HG02943 (cell line): Measurements from ENCODE around the gene KDELR3.

ENCODE experiments used
- ATAC-seq: cut with Tn5 transposase; IDR thresholded peaks from one replicate; pipeline ENCODE4 v1.9.1; 2021; ENCODE audit warnings: mild to moderate bottlenecking, low read depth, moderate library complexity; ENCODE audit not compliant: unreplicated experiment

The KDELR3 gene

DNA sequence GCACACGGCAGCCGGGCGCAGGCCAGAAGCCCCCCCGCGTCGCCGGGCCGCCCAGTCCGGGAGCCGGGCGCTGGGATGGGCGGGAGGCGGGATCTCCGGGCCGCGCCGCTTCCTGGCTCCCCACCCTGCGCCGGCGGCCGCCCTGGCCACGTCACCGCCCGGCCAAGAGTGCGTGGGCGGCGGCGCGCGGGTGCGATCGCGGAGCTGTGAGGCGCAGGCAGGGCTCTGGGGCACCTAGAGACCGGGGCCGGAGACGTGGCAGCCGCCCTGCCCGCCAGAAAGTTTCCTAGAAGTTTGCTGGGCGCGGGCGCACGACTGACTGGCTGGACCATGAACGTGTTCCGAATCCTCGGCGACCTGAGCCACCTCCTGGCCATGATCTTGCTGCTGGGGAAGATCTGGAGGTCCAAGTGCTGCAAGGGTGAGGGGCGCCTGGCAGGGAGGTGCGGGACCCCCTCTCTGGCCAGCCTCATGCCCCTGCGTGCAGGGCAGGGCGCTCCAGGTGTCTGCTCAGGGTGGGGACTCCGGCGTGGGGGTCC lies at the start of gene KDELR3:
KDELR3 (plus strand) TSS at position 193 of the 539 bp plus-strand sequence; CDS start at position 331, 138 bp downstream.
- no peak for ATAC-seq

GRCh38 chr22:38418589-38418988 lies 49.3 kb upstream of the KDELR3 start:
- no peak for ATAC-seq

DNA sequence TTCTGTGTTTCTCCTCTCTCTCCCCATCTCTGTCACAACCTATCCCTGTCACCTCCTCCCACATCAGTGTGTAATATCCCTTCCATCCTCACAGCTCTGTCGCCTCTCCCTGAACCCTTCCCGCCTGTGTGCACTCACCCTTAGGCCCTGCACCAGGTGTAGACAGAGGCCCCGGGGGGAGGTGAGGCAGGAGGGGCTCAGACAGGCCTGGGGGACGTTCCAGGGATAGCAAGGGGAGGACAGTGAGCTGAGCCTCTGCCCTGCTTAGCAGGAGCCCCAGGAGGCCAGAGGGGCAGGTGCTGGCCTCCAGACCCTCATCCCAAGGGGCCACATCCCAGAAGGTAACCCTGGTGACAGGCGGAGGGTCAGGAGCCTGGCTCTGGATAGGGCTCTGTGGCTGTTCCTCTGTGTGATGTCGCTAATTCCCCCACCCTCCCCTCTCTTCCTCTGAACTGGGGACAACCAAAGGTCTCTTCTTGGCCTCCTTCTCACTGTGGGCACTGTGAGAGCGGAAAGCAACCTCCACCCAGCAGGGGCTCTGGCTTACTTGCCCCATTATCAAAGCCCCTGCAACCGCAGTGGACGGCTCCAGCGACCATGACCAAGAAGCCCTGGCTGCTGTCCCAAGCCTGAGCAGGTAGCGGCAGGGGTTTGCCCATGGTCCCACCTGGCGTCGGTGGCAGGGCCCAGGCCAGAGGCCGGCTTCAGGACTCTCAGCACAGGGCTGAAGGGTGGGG lies 48.6 kb upstream of the KDELR3 start:
- no peak for ATAC-seq

- no peak for ATAC-seq
Observed at GRCh38 chr22:38419858-38420160, 48.1 kb upstream of the KDELR3 start.

- ATAC-seq, result no peak
Observed at GRCh38 chr22:38420734-38421133, 47.2 kb upstream of the KDELR3 start.

DNA sequence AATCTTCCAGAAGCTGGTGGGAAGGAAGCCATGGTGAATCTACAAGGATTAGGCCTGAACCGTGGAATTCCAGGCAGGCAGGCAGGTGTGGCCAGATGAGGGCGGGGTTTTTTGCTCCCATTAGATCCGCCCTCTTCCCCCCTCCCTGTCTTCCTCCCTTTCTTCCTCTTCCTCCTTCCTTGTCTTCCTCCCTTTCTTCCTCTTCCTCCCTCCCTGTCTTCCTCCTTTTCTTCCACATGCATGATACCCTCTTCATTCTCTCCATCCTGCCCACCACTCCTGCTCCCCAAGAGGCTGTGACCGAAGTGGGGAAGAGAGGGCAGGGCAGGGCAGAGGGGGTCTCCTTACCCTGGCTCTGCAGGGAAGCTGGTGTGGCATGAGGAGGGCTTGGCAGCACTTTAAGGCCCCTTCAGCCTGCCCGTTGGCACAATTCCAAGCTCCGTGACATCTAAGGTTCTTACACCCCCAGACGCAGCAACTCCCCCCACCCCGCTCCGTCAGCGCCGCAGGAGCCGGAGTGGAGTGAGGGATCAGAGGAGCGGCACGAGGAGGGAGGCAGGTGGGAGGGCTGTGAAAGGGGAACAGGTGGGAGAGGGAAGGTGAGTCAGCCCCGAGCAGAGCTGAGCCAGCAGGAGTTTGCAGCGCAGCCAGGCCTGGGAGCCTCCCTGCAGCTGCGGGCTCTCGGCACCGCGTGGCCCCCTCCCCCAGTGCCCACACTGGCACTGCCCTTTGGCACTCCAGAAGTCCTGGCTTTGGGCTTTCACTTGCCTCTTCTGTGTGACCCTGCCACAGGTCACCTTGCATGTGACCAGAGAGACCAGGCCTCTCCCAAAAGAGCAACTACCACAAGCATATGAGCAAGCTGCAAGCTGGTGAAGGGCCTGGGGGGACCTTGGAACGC lies 45.0 kb upstream of the KDELR3 start:
- ATAC-seq, result no peak

- no peak for ATAC-seq
Observed at GRCh38 chr22:38423512-38424503, 44.1 kb upstream of the KDELR3 start.

DNA sequence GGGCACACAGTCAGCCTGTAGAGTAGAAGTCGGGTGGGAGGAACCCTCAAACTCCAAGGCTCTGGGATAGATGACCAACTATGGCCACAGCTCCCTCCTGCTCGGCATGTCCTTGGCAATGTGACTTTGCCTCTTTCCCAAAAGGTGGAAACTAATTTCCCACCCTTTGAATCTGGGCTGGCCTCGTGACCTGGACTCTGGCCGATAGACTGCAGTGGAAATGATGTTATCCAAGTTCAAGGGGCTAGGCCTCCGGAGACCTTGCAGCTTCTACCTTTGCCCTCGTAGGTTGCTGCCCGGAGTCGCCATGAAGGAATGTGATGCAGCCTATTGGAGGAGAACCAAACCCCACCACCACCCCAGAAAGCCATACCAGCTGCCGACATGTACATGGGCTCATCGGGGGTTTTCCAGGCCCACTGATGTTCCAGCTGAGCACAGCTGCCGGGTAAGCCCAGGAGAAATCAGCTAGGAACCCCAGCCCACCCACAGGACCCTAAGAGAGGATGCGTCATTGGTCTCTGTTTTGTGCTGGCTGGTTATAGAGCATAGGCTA lies 43.3 kb upstream of the KDELR3 start:
- ATAC-seq, result no peak

DNA sequence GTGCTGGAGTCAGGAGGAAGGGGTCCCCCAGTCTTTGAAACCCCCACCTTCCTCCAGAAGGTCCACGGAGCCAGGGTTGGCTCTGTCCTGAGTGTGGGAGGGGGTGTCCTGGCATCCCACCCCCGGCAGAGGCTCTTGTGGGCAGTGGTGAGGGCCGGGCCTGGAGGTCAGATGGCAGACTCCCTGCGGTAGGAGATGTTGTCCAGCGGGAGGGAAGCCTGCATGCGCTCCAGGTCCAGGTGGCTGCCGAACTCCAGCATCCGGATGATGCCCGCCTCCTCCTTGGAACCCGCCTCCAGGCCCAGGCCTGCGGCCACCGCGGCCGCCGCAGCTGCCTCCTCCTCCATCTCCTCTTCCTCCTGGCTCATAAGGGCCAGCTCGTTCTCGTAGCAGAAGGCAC lies 41.3 kb upstream of the KDELR3 start:
- ATAC-seq, result no peak

- no peak for ATAC-seq
Observed at GRCh38 chr22:38427465-38427864, 40.4 kb upstream of the KDELR3 start.

DNA sequence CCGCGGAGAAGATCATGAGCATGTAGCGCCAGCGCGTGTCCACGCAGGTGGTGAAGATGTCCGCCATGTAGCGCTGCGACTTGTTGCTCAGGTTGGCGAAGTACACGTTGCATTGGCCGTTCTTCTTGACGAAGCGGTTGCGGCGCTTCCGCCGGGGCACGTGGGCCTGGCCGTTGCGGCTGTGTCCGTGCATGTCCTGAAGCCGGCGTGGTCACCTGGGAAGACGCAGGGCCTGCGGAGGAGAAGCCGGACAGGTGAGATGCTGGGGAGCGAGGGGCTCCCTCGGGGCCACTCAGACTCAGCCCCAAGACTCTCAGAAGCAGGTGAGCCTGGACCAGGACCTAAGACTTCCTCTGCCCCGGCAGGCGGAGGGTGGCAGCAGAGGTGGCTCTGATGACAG lies 40.0 kb upstream of the KDELR3 start:
- ATAC-seq, result no peak

- ATAC-seq, result no peak
Observed at GRCh38 chr22:38428714-38429113, 39.2 kb upstream of the KDELR3 start.

DNA sequence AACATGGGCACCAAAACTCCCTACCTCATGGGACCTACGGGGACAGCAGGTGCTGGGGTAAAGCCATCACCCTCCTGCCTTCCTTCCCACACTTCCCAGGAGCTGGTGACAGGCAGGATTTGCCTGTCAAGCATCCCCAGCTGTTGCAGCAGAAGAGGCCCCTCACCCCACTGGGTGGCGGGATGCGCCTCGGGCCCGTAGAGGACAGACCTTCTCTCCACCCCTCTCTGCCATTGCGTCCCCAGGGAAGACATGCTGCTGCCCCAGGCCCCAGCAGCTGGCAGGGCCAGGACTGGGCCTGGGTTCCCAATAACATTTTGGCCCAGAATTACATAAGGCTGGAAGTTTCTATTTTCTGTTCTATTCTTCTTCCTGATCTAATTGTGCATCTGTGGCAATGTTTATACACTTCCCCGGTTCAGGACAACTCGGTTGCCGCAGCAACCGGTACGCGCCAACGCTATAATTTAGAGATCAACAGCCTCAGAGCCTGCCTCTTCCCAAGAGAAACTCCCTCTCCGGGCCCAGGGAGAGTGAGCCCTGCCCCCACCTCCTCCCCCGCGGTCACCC lies 38.3 kb upstream of the KDELR3 start:
- no peak for ATAC-seq

DNA sequence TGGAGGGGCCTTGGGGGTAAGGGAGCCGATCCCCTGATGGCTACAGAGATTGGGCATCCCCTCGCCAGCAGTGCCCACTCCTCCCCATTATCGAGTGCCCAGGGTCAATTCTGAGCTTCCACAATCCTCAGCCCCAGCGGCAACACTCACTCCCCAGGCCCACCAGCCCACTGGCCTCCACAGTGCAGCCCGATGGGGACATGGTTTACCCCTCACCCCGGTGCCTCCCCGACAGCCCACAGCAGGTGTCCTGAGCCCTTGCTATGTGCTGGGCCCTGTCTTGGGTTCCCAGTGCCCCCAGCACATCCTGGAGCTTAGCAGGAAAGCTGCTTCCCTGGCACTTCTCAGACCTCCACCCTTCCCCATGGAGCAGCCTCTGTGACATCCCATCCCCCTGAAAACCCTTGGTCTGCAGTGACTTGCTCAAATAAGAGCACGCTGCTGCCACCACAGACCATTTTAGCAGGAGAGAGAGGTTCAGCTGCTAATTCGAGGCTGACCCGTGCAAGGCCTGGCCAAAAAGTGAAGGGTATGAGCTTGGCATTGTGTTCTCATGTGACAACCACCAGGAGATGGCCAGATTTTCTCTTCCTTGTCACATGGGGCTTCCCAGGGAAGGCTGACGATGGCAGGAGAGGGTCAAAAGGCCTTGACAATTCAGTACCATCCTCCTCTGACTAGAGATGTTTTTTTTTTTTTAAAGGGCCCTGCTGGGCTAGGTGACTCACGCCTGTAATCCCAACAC lies 36.5 kb upstream of the KDELR3 start:
- ATAC-seq, result no peak

DNA sequence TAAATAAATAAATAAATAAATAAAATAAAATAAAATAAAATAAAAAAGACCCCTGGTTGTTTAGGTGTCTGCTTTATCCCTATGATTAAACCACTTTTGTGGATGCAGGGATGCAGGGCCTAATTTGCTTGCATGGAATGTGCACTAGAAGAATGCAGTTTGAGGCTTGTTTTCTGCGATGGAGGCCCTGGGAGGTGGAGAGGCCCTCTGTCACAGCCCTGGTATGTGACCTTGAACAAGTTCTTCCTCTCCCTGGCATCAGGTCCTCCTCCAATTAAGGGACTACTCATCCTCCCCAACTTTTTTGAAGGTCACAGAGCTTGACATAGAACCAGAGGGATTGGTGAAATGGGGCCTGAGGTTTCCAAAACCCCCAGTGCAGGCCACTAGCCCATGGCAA lies 35.6 kb upstream of the KDELR3 start:
- ATAC-seq, result no peak

GRCh38 chr22:38433871-38434270 lies 34.0 kb upstream of the KDELR3 start:
- no peak for ATAC-seq

- ATAC-seq, result no peak
Observed at GRCh38 chr22:38435010-38435409, 32.9 kb upstream of the KDELR3 start.

GRCh38 chr22:38435965-38436364 lies 31.9 kb upstream of the KDELR3 start:
- no peak for ATAC-seq
